Immature natural killer cell (primary cell): ENCODE data around the gene GPX5. TPM values are rescaled to one million over a fixed set of nuclear protein-coding genes. Genes with fewer than 3 reads are reported as not detected.
"Not testable (repeated sequence)": the region's sequence is repeated elsewhere in the genome, so short reads cannot be mapped to it uniquely, and the experiment has no call there.

Experiments
- DNase-seq, 3 donors: peaks; one replicate each; pipeline ENCODE4 v3.0.0; 2022; ENCODE audit warnings: mixed read lengths in 1 of 3
- H3K27ac Mint-ChIP-seq, 6 donors: one replicate each; pipeline ENCODE4 v1.8.0; 2020; ENCODE audit warnings: mixed read lengths in 6 of 6, mild to moderate bottlenecking in 5 of 6, inconsistent platforms in 4 of 6, moderate library complexity in 3 of 6
- H3K27me3 Mint-ChIP-seq, 3 donors: one replicate each; pipeline ENCODE4 v1.8.0; 2020 to 2021; ENCODE audit warnings: low read depth in 3 of 3, mild to moderate bottlenecking in 3 of 3, mixed read lengths in 3 of 3, moderate library complexity in 3 of 3, inconsistent platforms in 1 of 3
- H3K36me3 Mint-ChIP-seq, 3 donors: one replicate each; pipeline ENCODE4 v1.8.0; 2020; ENCODE audit warnings: mixed read lengths in 3 of 3, inconsistent platforms in 2 of 3, mild to moderate bottlenecking in 2 of 3
- H3K4me1 Mint-ChIP-seq, 2 donors: one replicate each; pipeline ENCODE4 v1.8.0; 2020; ENCODE audit warnings: inconsistent platforms in 2 of 2, mild to moderate bottlenecking in 2 of 2, mixed read lengths in 2 of 2, moderate library complexity in 1 of 2
- H3K4me3 Mint-ChIP-seq, 5 donors: one replicate each; pipeline ENCODE4 v1.8.0; 2020; ENCODE audit warnings: mild to moderate bottlenecking in 5 of 5, mixed read lengths in 5 of 5, inconsistent platforms in 3 of 5, moderate library complexity in 3 of 5
- H3K9me3 Mint-ChIP-seq, 6 donors: one replicate each; pipeline ENCODE4 v1.8.0; 2020; ENCODE audit warnings: mild to moderate bottlenecking in 6 of 6, mixed read lengths in 6 of 6, inconsistent platforms in 4 of 6, moderate library complexity in 3 of 6
- polyA plus RNA-seq, 3 donors: library from polyadenylated mRNA; unstranded; fragments of 300-500 nt; fragmentation: Illumina TruSeq; gene quantifications; one replicate each; pipeline ENCODE4 v1.2.3, GENCODE V29; 2021

GPX5 gene
- polyA plus RNA-seq, 3 donors from 2014 or later = not detected

DNA sequence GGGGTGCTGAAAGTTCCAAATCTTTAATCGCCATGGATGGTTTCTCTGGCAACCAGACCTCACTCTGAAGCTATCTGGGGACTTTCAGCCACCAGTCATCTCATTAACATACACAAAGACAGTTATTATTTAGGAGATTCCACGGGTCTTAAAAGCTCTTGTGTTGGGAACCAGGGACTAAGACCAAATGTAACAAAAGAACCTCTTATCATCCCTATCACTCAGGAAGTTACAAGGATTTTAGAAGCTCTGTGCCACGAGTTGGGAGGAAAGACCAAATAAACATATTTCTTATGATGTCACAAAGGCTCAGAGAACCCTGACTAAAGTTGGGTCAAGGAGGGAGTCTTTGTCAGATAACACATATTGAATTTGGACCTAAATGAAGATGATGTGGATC, 27.8 kb upstream of the GPX5 start:
- Mint-ChIP-seq H3K27ac (no peak overlapping the region), H3K36me3 (no peaks in the 10 kb centered on the region), H3K9me3 (no peaks in the 10 kb centered on the region), H3K4me1 (no peaks in the 10 kb centered on the region), H3K27me3 (peaks cover 1 to 19% (median 10%) of the 10 kb centered on the region in 3 donors), H3K4me3 (no peak overlapping the region)
- DNase-seq = no peak

DNA sequence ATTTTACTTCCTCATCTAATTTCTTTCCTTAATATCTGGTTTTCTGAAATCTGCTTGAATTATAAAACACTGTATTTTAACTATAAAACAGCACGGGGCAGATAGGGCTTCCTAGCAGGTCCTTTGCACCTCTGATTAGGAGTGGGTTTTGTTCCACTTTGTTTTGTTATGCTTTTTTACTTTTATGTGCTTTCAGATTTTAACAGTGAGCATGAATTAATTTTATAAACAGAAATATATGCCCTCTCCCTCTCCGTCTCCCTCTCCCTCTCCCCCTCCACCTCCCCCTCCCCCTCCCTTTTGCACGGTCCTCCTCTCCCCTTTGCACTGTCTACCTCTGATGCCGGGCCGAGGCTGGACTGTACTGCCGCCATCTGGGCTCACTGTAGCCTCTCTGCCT, 24.4 kb upstream of the GPX5 start:
- no peaks in the 10 kb centered on the region for H3K9me3 Mint-ChIP-seq
- H3K36me3 Mint-ChIP-seq = no peaks in the 10 kb centered on the region
- H3K4me3 Mint-ChIP-seq = no peak overlapping the region
- DNase-seq = no peak
- H3K4me1 Mint-ChIP-seq = no peaks in the 10 kb centered on the region
- no peak overlapping the region for H3K27ac Mint-ChIP-seq
- H3K27me3 Mint-ChIP-seq = peaks cover 0 to 14% (median 9%) of the 10 kb centered on the region in 3 donors

DNA sequence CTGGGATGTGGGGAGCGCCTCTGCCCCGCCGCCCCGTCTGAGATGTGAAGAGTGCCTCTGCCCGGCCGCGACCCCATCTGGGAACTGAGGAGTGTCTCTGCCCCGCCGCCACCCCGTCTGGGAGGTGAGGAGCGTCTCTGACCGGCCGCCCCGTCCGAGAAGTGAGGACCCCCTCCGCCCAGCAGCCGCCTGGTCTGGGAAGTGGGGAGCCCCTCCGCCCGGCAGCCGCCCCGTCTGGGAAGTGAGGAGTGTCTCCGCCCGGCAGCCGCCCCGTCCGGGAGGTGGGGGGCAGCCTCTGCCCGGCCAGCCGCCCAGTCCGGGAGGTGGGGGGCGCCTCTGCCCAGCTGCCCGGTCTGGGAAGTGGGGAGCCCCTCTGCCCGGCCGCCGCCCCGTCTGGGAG, 23.5 kb upstream of the GPX5 start:
- not testable (repeated sequence) for H3K4me1 Mint-ChIP-seq, H3K36me3 Mint-ChIP-seq, H3K9me3 Mint-ChIP-seq, H3K27ac Mint-ChIP-seq, DNase-seq, H3K4me3 Mint-ChIP-seq, H3K27me3 Mint-ChIP-seq

DNA sequence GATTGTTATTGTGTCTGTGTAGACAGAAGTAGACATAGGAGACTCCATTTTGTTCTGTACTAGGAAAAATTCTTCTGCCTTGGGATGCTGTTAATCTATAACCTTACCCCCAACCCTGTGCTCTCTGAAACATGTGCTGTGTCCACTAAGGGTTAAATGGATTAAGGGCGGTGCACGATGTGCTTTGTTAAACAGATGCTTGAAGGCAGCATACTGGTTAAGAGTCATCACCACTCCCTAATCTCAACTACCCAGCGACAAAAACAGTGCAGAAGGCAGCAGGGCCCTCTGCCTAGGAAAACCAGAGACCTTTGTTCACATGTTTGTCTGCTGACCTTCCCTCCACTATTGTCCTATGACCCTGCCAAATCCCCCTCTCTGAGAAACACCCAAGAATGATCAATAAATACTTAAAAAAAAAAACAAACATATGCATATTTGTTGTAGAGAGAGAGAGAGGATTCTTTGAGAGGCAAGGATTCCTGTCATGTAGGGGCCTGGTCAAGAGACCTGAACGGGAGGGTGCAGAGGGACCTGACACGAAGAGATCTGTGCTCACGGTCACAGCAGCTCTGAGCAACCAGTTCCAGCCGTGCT, 22.9 kb upstream of the GPX5 start:
- H3K27me3 Mint-ChIP-seq, DNase-seq, H3K36me3 Mint-ChIP-seq, H3K27ac Mint-ChIP-seq, H3K4me3 Mint-ChIP-seq, H3K9me3 Mint-ChIP-seq, H3K4me1 Mint-ChIP-seq: not testable (repeated sequence)

DNA sequence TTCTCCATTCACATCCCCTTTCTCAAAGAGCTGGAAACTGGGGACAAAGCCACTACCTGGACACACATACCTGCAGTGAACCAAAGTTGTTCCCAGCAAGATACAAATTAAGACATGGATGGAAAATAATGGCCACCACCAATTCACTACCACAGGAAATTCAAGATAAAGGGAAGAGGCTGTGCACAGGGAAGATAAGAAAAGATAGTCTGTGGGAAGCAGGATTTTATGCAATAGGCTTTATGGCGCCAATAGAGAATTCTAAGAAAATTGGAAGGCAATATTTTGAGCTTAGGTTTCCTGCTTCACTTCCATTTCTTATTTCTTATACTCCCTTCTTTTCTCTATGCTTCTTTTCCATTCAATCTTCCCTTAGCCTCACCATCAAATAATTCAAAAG, 19.9 kb upstream of the GPX5 start:
- H3K36me3 Mint-ChIP-seq = no peaks in the 10 kb centered on the region
- H3K9me3 Mint-ChIP-seq = no peaks in the 10 kb centered on the region
- DNase-seq = no peak
- H3K4me3 Mint-ChIP-seq = no peak overlapping the region
- no peaks in the 10 kb centered on the region for H3K4me1 Mint-ChIP-seq
- no peak overlapping the region for H3K27ac Mint-ChIP-seq
- H3K27me3 Mint-ChIP-seq = peaks cover 2 to 4% (median 3%) of the 10 kb centered on the region in 3 donors

DNA sequence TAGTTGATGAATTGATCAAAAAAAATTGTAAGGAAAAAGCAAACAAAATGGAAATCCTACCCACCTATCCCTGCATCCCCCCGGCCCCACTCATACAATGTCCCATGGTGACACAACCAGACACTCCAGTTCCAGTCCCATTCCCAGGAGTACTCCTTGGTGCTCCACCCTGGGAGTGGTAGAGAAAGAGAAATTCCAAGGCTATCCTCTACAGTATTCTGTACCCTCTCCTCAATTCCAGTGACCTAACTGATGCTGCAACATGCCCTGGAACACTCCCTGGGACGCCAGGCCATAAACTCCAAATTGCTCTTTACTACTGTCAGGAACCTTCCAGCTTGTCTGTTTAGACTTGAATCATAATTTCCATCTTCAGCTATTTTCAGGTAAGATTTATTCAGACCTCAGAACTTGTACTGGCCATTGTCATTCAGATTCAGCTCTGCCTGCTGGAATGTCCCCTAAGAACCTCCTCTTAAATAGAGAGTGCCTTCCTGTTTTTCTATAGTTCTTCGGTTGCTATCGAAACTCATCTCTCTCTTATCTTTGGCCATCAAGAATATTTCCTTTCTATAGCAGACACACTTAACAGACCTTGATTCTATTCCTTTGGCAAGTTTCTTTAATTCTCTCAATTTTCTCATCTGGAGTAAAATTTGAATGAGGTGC, 18.7 kb upstream of the GPX5 start:
- no peak for DNase-seq
- H3K27me3 Mint-ChIP-seq = peaks cover 2 to 5% (median 3%) of the 10 kb centered on the region in 3 donors

DNA sequence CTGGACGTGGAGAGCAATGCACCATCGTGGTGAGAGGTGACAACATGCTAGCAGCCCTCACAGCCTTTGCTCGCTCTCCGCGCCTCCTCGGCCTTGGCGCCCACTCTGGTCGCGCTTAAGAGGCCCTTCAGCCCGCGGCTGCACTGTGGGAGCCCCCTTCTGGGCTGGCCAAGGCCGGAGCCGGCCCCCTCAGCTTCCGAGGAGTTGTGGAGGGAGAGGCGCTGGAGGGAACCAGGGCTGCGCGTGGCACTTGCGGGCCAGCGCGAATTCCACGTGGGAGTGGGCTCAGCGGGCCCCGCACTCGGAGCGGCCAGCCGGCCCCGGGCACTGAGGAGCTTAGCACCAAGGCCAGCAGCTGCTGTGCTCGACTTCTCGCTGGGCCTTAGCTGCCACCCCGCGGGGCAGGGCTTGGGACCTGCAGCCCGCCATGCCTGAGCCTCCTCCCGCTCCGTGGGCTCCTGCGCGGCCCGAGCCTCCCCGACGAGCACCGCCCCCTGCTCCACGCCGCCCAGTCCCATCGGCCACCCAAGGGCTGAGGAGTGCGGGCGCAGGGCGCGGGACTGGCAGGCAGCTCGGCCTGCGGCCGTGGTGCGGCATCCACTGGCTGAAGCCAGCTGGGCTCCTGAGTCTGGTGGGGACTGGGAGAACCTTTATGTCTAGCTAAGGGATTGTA, 13.9 kb upstream of the GPX5 start:
- H3K4me3 Mint-ChIP-seq = no peak overlapping the region
- H3K36me3 Mint-ChIP-seq = no peaks in the 10 kb centered on the region
- no peaks in the 10 kb centered on the region for H3K4me1 Mint-ChIP-seq
- H3K9me3 Mint-ChIP-seq = peaks cover 0 to 3% (median 0%) of the 10 kb centered on the region in 6 donors
- H3K27ac Mint-ChIP-seq = no peak overlapping the region
- no peak for DNase-seq
- peaks cover 5 to 7% (median 6%) of the 10 kb centered on the region in 3 donors for H3K27me3 Mint-ChIP-seq

More for the DNA sequence above, 18.7 kb upstream of the GPX5 start:
- Mint-ChIP-seq H3K9me3 (no peaks in the 10 kb centered on the region), H3K27ac (no peak overlapping the region), H3K36me3 (no peaks in the 10 kb centered on the region), H3K4me1 (no peaks in the 10 kb centered on the region), H3K4me3 (no peak overlapping the region)

DNA sequence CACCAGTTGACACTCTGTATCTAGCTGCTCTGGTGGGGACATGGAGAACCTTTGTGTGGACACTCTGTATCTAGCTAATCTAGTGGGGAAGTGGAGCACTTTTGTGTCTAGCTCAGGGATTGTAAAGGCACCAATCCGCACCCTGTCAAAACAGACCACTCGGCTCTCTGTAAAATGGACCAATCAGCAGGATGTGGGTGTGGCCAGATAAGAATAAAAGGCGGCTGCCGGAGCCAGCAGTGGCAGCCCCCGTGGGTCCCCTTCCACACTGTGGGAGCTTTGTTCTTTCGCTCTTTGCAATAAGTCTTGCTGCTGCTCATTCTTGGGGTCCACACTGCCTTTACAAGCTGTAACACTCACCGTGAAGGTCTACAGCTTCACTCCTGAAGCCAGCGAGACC, 13.3 kb upstream of the GPX5 start:
- not testable (repeated sequence) for H3K27me3 Mint-ChIP-seq, H3K36me3 Mint-ChIP-seq, H3K4me3 Mint-ChIP-seq, H3K4me1 Mint-ChIP-seq, H3K27ac Mint-ChIP-seq, DNase-seq, H3K9me3 Mint-ChIP-seq

DNA sequence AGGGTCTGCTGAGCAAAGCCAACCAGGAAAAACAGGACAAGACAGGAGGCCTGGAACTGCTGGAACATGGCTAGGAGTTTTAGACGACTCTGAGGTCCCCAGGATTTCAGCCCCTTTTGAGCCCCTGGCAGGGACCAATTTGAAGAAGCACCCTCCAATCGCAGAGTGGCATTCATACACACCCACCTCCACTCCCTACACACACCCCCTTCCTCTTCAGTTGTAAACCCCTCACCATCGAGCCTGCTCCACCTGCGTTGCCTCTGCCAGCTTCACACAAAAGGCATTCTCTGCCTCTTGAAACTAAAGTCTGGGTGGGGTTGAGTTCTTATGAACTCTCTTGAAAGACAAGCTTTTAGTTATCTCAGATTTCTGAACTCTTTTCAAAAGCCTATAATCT, 10.0 kb upstream of the GPX5 start, which contains the start of gene GPX6:
TSS of gene GPX6 (minus strand) at position 118 of the 400 bp plus-strand sequence. CDS start at position 68, 50 bp downstream.
- H3K27me3 Mint-ChIP-seq = peaks cover 5 to 11% (median 8%) of the 10 kb centered on the region in 3 donors
- no peak within 1 kb of the TSS for H3K27ac Mint-ChIP-seq
- H3K4me1 Mint-ChIP-seq = no peaks in the 10 kb centered on the region
- DNase-seq = no peak
- no peaks in the 10 kb centered on the region for H3K36me3 Mint-ChIP-seq
- H3K4me3 Mint-ChIP-seq = no peak within 1 kb of the TSS
- peaks cover 0 to 5% (median 0%) of the 10 kb centered on the region in 6 donors for H3K9me3 Mint-ChIP-seq

DNA sequence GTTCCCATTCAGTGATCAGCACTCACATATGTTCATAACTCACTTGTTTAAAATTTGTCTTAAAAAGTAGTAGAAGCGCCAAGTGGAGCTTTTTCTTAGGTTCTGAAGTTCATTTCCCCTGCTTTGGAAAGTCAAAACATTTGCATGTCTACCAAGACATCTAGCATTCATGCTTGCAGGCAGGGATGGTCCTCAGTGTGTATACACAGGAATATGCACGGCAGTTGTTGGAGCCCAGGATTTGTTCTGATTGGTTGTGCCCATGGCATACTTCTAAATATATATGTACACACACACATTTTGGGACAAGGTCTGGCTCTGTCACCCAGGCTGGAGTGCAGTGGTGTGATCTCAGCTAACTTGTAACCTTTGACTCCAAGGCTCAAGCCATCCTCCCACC, 7.7 kb upstream of the GPX5 start:
- no peak for DNase-seq
- H3K27me3 Mint-ChIP-seq = peaks cover 3 to 20% (median 7%) of the 10 kb centered on the region in 3 donors
- no peak overlapping the region for H3K4me3 Mint-ChIP-seq
- H3K4me1 Mint-ChIP-seq = no peaks in the 10 kb centered on the region
- no peak overlapping the region for H3K27ac Mint-ChIP-seq
- H3K36me3 Mint-ChIP-seq = no peaks in the 10 kb centered on the region
- H3K9me3 Mint-ChIP-seq = peaks cover 0 to 5% (median 0%) of the 10 kb centered on the region in 6 donors

DNA sequence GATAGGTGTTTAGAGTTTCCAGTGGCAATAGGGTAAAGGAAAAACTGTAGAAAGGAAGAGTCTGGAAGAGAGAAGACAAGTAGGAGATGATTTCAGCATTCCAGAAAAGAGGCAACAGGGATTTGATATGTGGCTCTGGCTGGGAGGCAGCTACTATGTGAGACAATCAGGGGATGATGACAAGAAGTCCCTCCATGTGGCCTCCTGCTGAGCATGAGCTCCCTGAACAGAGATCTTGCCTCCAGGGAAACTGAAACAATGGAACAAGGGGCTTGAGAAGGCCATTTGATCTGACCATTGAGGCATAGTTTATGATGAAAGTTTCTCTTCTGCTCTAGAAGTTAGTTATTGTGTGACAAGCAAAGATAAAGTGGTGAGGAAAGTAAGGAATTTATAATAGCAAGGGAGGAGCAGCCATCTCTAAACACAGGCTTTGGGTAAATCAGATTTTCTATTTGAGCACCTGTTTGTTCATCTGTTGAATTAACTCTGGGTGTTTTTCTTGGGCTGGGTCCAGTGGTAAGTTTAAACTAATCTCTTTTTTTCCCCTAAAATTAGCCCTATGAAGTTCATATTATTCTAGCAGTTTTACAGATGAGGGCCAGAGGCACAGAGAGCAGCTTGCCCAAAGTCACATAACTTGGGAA, 3.0 kb upstream of the GPX5 start:
- no peak overlapping the region for H3K27ac Mint-ChIP-seq
- no peak overlapping the region for H3K4me3 Mint-ChIP-seq
- H3K9me3 Mint-ChIP-seq = peaks cover 0 to 4% (median 0%) of the 10 kb centered on the region in 6 donors
- H3K36me3 Mint-ChIP-seq = no peaks in the 10 kb centered on the region
- no peak for DNase-seq
- H3K27me3 Mint-ChIP-seq = peaks cover 14 to 35% (median 15%) of the 10 kb centered on the region in 3 donors
- H3K4me1 Mint-ChIP-seq = no peaks in the 10 kb centered on the region

DNA sequence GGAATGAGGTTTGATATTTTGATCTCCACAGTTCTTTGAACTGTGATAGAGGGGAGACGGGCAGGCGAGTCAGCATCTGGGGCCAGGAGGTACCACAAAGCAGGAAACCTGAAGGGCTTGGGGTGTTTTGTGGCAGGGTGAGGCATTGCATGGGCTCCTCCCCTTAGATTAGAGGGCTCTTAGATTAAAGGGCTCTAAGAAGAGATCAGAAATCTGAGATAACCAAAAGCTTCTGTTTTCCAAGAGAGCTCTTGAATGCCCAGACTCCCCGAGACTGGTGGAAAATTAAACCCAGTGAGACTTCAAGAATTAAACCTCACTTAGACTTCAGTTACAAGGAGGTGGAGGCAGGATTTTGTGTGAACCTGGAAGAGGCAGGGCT, 2.4 kb upstream of the GPX5 start:
- peaks cover 14 to 35% (median 15%) of the 10 kb centered on the region in 3 donors for H3K27me3 Mint-ChIP-seq
- H3K36me3 Mint-ChIP-seq = no peaks in the 10 kb centered on the region
- H3K4me3 Mint-ChIP-seq = no peak overlapping the region
- peaks cover 0 to 4% (median 0%) of the 10 kb centered on the region in 6 donors for H3K9me3 Mint-ChIP-seq
- no peak for DNase-seq
- no peaks in the 10 kb centered on the region for H3K4me1 Mint-ChIP-seq
- no peak overlapping the region for H3K27ac Mint-ChIP-seq

DNA sequence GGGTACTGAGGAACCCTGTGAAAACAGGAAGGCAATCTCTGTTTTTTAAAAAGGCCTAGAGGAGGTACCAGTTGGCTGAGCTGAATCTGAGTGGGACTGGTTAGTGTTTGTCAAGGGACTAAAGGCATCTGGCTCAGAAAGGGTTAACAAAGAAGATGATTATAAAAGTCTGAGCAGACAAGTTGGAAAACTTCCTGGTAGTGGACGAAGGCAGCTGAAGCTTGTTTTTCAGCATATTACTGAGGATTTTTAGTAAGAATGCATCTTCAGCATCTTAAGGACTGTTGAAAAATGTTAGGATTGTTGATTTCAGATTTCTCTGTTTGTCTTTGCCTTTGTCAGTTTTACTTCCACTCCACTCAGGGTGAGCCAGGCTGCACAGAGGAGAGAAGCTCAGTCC, 5.1 kb downstream of the GPX5 start:
- H3K27me3 Mint-ChIP-seq = peaks cover 13 to 22% (median 18%) of the 10 kb centered on the region in 3 donors
- no peak overlapping the region for H3K4me3 Mint-ChIP-seq
- no peak for DNase-seq
- no peaks in the 10 kb centered on the region for H3K36me3 Mint-ChIP-seq
- no peak overlapping the region for H3K27ac Mint-ChIP-seq
- H3K9me3 Mint-ChIP-seq = peaks cover 0 to 2% (median 0%) of the 10 kb centered on the region in 6 donors
- no peaks in the 10 kb centered on the region for H3K4me1 Mint-ChIP-seq
